Cardiac muscle cell (in vitro differentiated cells and primary cell): ENCODE data around the gene PODN. TPM values are rescaled to one million over a fixed set of nuclear protein-coding genes. Genes with fewer than 3 reads are reported as not detected.

Source experiments
- DNase-seq, 2 donors: peaks; one replicate each; pipeline versions ENCODE4 v3.0.0 to v3.0.0-alpha.2; 2010 to 2017; ENCODE audit warnings: low read depth in 1 of 2, low spot score in 1 of 2
- H3K27ac ChIP-seq: fragments of 200-600 bp; sonication (generic); 2 replicates; pipeline ENCODE4 v1.5.1; 2016
- H3K27me3 ChIP-seq: fragments of 200-600 bp; sonication (generic); 2 replicates; pipeline ENCODE4 v1.6.0; 2016; ENCODE audit warnings: control low read depth
- H3K36me3 ChIP-seq: fragments of 200-600 bp; sonication (generic); 2 replicates; pipeline ENCODE4 v1.5.1; 2016; ENCODE audit warnings: control low read depth
- H3K4me1 ChIP-seq: fragments of 200-600 bp; sonication (generic); 2 replicates; pipeline ENCODE4 v1.8.1; 2017; ENCODE audit warnings: low read depth, mild to moderate bottlenecking, mixed run types
- H3K4me3 ChIP-seq: fragments of 200-600 bp; sonication (generic); 2 replicates; pipeline ENCODE4 v1.5.1; 2016; ENCODE audit warnings: mild to moderate bottlenecking
- H3K9me3 ChIP-seq: fragments of 200-600 bp; sonication (generic); 2 replicates; pipeline ENCODE4 v1.5.1; 2017; ENCODE audit warnings: low read depth, mild to moderate bottlenecking, control low read depth
- CTCF ChIP-seq: IDR thresholded peaks from 2 replicates; pipeline ENCODE4 v1.5.1; 2012; ENCODE audit warnings: low read depth, mild to moderate bottlenecking, low read length
- polyA plus RNA-seq: library from polyadenylated mRNA; unstranded; fragments of >200 nt; fragmentation: Nextera tagmentation; extraction: Ambion mirVana; gene quantifications from 2 replicates; pipeline ENCODE4 v1.2.1, GENCODE V29; 2016
- total RNA-seq: library from RNA; depleted of rRNA; stranded (reverse); fragments of >200 nt; gene quantifications from 2 replicates; pipeline ENCODE4 v1.2.3, GENCODE V29; 2016

Gene PODN
- total and polyA plus RNA-seq, 2 experiments from 2014 or later = 2.8 to 6.5 TPM

GRCh38 chr1:53084589-53084971 is 22.6 kb downstream of the PODN start:
- H3K36me3 ChIP-seq = no peaks in the 10 kb centered on the region
- H3K27ac ChIP-seq = no peak overlapping the region
- DNase-seq = no peak
- H3K9me3 ChIP-seq = no peaks in the 10 kb centered on the region
- no peak for TF ChIP-seq CTCF
- peaks cover 7% of the 10 kb centered on the region for H3K4me1 ChIP-seq
- H3K4me3 ChIP-seq = no peak overlapping the region
- H3K27me3 ChIP-seq = no peaks in the 10 kb centered on the region

GRCh38 chr1:53085405-53085804 is 23.4 kb downstream of the PODN start:
- DNase-seq = no peak
- H3K4me3 ChIP-seq = no peak overlapping the region
- peaks cover 7% of the 10 kb centered on the region for H3K4me1 ChIP-seq
- no peaks in the 10 kb centered on the region for H3K36me3 ChIP-seq
- H3K27ac ChIP-seq = no peak overlapping the region
- no peaks in the 10 kb centered on the region for H3K9me3 ChIP-seq
- TF ChIP-seq CTCF = no peak
- no peaks in the 10 kb centered on the region for H3K27me3 ChIP-seq

- Histone ChIP-seq H3K27me3 (no peaks in the 10 kb centered on the region), H3K27ac (no peak overlapping the region), H3K9me3 (no peaks in the 10 kb centered on the region), H3K36me3 (no peaks in the 10 kb centered on the region), H3K4me3 (no peak overlapping the region), H3K4me1 (peaks cover 7% of the 10 kb centered on the region)
- no peak for TF ChIP-seq CTCF
- peak in 1 of 2 donors; percentile 28 for DNase-seq
These were observed 24.6 kb downstream of the PODN start for GRCh38 chr1:53086491-53087070.

DNA sequence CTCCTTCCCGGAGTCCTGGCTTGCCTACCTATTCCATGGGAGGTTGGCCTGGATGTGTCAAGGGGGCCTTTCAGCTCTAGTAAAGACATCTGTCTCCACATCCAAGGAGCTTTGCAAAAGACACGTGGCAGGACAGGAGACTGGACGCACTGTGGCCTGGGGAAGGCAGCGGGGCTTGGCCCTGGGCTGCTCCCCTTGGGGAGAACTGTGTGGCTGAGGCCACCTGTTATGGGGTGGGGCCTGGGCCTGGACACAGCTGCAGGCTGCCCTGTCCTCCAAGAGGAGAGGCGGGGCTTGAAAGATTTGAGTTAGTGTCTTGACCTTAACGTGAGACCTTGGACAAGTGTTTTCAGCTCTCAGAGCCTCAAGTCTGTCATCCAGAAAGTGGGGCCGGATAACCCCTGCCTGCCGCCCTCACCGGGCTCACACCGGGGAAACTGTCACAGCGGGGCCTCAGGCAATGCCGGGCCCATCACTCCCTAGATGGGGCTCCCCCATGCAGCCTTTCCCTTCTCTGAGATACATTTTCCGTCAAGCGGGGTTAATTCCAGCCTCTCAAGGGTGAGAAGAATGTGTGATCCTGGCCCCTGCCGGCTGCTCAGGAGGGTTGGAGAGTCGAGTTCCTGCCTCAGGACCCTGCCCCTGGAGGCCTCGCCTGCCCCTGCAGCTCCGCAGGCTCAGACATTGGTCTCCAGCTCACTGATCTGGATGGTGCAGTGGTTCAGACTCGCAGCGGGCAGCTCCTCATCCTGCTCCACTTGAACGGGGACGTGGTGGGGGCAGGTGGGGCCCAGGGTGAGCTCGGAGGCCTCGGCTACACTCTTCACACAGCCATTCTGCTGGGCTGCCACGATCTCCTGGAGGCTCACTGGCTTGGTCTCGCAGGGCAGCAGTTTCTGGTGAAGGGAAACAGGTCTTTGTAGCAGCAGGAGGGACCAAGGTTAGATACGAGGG is 25.6 kb downstream of the PODN start:
- no peak for TF ChIP-seq CTCF
- DNase-seq = peak in 1 of 2 donors; percentile 39
- H3K4me1 ChIP-seq = peaks cover 7% of the 10 kb centered on the region
- H3K27ac ChIP-seq = no peak overlapping the region
- no peaks in the 10 kb centered on the region for H3K36me3 ChIP-seq
- no peak overlapping the region for H3K4me3 ChIP-seq
- no peaks in the 10 kb centered on the region for H3K9me3 ChIP-seq
- H3K27me3 ChIP-seq = no peaks in the 10 kb centered on the region

- Histone ChIP-seq H3K27ac (no peak overlapping the region), H3K36me3 (no peaks in the 10 kb centered on the region), H3K4me3 (no peak overlapping the region), H3K4me1 (peaks cover 3% of the 10 kb centered on the region), H3K27me3 (no peaks in the 10 kb centered on the region), H3K9me3 (no peaks in the 10 kb centered on the region)
- DNase-seq = no peak
- TF ChIP-seq CTCF = no peak
These were observed 26.7 kb downstream of the PODN start for GRCh38 chr1:53088616-53089300.
